Gastroesophageal sphincter (tissue), 4 donors: ENCODE data around the gene PYGM. TPM values are rescaled to one million over a fixed set of nuclear protein-coding genes. Genes with fewer than 3 reads are reported as not detected.

Experiments
- ATAC-seq: fragments of 150-250 bp; one replicate; pipeline ENCODE4 v1.9.1; 2016; ENCODE audit warnings: mild to moderate bottlenecking, moderate library complexity
- H3K27ac ChIP-seq, 4 donors: fragments of 200-600 bp; sonication (generic) in 3 of 4; 1 replicate in 3 of 4; 2 replicates in 1 of 4; pipeline ENCODE4 v1.5.1; 2016 to 2019
- H3K27me3 ChIP-seq: fragments of 200-600 bp; sonication (generic); one replicate; pipeline ENCODE4 v1.5.1; 2019
- H3K36me3 ChIP-seq, 2 donors: fragments of 200-600 bp; sonication (generic); one replicate each; pipeline ENCODE4 v1.5.1; 2019; ENCODE audit warnings: control low read depth in 1 of 2
- H3K4me1 ChIP-seq, 3 donors: fragments of 200-600 bp; sonication (generic); 1 replicate in 2 of 3; 2 replicates in 1 of 3; pipeline ENCODE4 v1.5.1; 2016 to 2019; ENCODE audit warnings: control low read depth in 2 of 3
- H3K4me3 ChIP-seq, 2 donors: fragments of 200-600 bp; sonication (generic); one replicate each; pipeline ENCODE4 v1.5.1; 2019; ENCODE audit warnings: mild to moderate bottlenecking in 1 of 2, moderate library complexity in 1 of 2
- H3K9me3 ChIP-seq, 3 donors: fragments of 200-600 bp; sonication (generic); one replicate each; pipeline ENCODE4 v1.5.1; 2017 to 2019; ENCODE audit warnings: control low read depth in 2 of 3
- CTCF ChIP-seq, 4 experiments: fragments of 200-600 bp in 2 of 4; fragments of 450-650 bp in 2 of 4; sonication (generic) in 1 of 4; IDR thresholded peaks; one replicate each; pipeline ENCODE4 v1.5.1; 2017 to 2019; ENCODE audit warnings: antibody characterized with exemption in 4 of 4, mild to moderate bottlenecking in 2 of 4, moderate library complexity in 2 of 4
- EP300 ChIP-seq: sonication (generic); formaldehyde crosslinking; IDR thresholded peaks from one replicate; pipeline ENCODE4 v1.6.1; 2017; ENCODE audit warnings: antibody characterized with exemption, mild to moderate bottlenecking
- POLR2A ChIP-seq, 2 donors: fragments of 450-650 bp; IDR thresholded peaks; one replicate each; pipeline ENCODE4 v1.6.1; 2017; ENCODE audit warnings: antibody characterized with exemption in 2 of 2, mild to moderate bottlenecking in 2 of 2, moderate library complexity in 1 of 2
- POLR2AphosphoS5 ChIP-seq: sonication (generic); formaldehyde crosslinking; IDR thresholded peaks from one replicate; pipeline ENCODE4 v1.6.1; 2017; ENCODE audit warnings: antibody characterized with exemption
- WGBS, 2 donors: methylation state at CpG; one replicate each; pipeline ENCODE4 v1.1.5; 2018; ENCODE audit warnings: low coverage in 1 of 2; 5-methylcytosine and 5-hydroxymethylcytosine counted together
- total RNA-seq, 4 donors: library from RNA; depleted of rRNA; stranded (reverse); fragments of >200 nt; gene quantifications; one replicate each; pipeline ENCODE4 v1.1.0, GENCODE V29; 2016

PYGM gene
- total RNA-seq, 4 donors from 2014 or later, result 10.5 to 55.2 (median 32.8) TPM

GRCh38 chr11:64698427-64698826 is 61.3 kb downstream of the PYGM start:
- Histone ChIP-seq H3K4me3 (no peak overlapping the region), H3K4me1 (no peaks in the 10 kb centered on the region), H3K27ac (no peak overlapping the region), H3K36me3 (no peaks in the 10 kb centered on the region), H3K9me3 (no peaks in the 10 kb centered on the region), H3K27me3 (peaks cover 48% of the 10 kb centered on the region)
- 80% methylated on average over 1 of the region's 1 CpG; no CpG with 5 or more reads in 1 of the 2 donors for whole genome bisulfite sequencing, 2 donors
- no peak for TF ChIP-seq POLR2AphosphoS5
- TF ChIP-seq POLR2A (IDR thresholded peaks at IDR 0.05), result no peak
- ATAC-seq, result no peak

GRCh38 chr11:64697663-64698375 is 62.0 kb downstream of the PYGM start:
- H3K4me1 ChIP-seq, result no peaks in the 10 kb centered on the region
- 63 to 79% methylated on average over 4 to 7 of the region's 7 CpGs for WGBS, 2 donors
- no peaks in the 10 kb centered on the region for H3K36me3 ChIP-seq
- H3K4me3 ChIP-seq, result no peak overlapping the region
- peaks cover 49% of the 10 kb centered on the region for H3K27me3 ChIP-seq
- TF ChIP-seq EP300, result no peak
- TF ChIP-seq POLR2A (IDR thresholded peaks at IDR 0.05), result no peak
- TF ChIP-seq POLR2AphosphoS5, result no peak
- no peak for TF ChIP-seq CTCF (IDR thresholded peaks at IDR 0.05)
- no peak for ATAC-seq
- H3K9me3 ChIP-seq, result no peaks in the 10 kb centered on the region
- H3K27ac ChIP-seq, result no peak overlapping the region

Other genes with a start within 250 kb of the PYGM start
- gene SLC22A11, start 204.0 kb downstream of the PYGM start, total RNA-seq, result not detected
- not detected for gene SLC22A12, start 168.8 kb downstream of the PYGM start, total RNA-seq
- 10 to 100 TPM in 1 of 4 donors, 1 to 10 TPM in 3; 3.4 to 25.4 (median 5.0) TPM for gene NRXN2, start 36.8 kb downstream of the PYGM start, total RNA-seq
- gene RASGRP2, start 15.8 kb downstream of the PYGM start, total RNA-seq, result 10 to 100 TPM; 34.5 to 84.9 (median 41.1) TPM
- 100 to 1,000 TPM; 187 to 314 (median 253) TPM for gene SF1, start 18.6 kb upstream of the PYGM start, total RNA-seq
- 10 to 100 TPM; 17.6 to 24.0 (median 19.6) TPM for gene MAP4K2, start 43.2 kb upstream of the PYGM start, total RNA-seq
- gene MEN1, start 50.6 kb upstream of the PYGM start, total RNA-seq, result 10 to 100 TPM in 2 of 4 donors, 1 to 10 TPM in 2; 7.1 to 20.9 (median 11.6) TPM
- gene CDC42BPG, start 84.7 kb upstream of the PYGM start, total RNA-seq, result under 1 TPM; 0.08 to 0.94 (median 0.22) TPM
- gene EHD1, start 118.6 kb upstream of the PYGM start, total RNA-seq, result 100 to 1,000 TPM in 2 of 4 donors, 10 to 100 TPM in 2; 92.1 to 188 (median 101) TPM
- gene ATG2A, start 157.2 kb upstream of the PYGM start, total RNA-seq, result 10 to 100 TPM; 18.8 to 27.2 (median 26.3) TPM
- 10 to 100 TPM; 20.3 to 41.2 (median 27.0) TPM for gene PPP2R5B, start 164.7 kb upstream of the PYGM start, total RNA-seq
- not detected for gene GPHA2, start 175.9 kb upstream of the PYGM start, total RNA-seq
- gene MAJIN, start 212.1 kb upstream of the PYGM start, total RNA-seq, result not detected
- 1 to 10 TPM; 1.5 to 3.4 (median 1.6) TPM for gene BATF2, start 237.0 kb upstream of the PYGM start, total RNA-seq